Subcutaneous abdominal adipose tissue (tissue), 5 donors: ENCODE results near the gene EYA2.
A peak's percentile ranks its signal among the peaks of the same experiment; 100 is the strongest.

ENCODE experiments used
- H3K27ac ChIP-seq: one replicate; pipeline ENCODE4 v1.7.0; 2013; ENCODE audit warnings: low read depth, mild to moderate bottlenecking, inconsistent platforms, low read length, moderate library complexity
- H3K27me3 ChIP-seq, 5 donors: one replicate each; pipeline ENCODE4 v1.7.0; 2013; ENCODE audit warnings: low read length in 5 of 5, inconsistent platforms in 1 of 5; ENCODE audit not compliant: control insufficient read depth in 5 of 5, insufficient read depth in 4 of 5
- H3K36me3 ChIP-seq, 5 donors: one replicate each; pipeline ENCODE4 v1.7.0; 2013; ENCODE audit warnings: low read length in 5 of 5; ENCODE audit not compliant: control insufficient read depth in 5 of 5, insufficient read depth in 5 of 5
- H3K4me1 ChIP-seq, 5 donors: one replicate each; pipeline ENCODE4 v1.7.0; 2013; ENCODE audit warnings: low read length in 5 of 5, mild to moderate bottlenecking in 3 of 5, moderate library complexity in 1 of 5; ENCODE audit not compliant: control insufficient read depth in 5 of 5, insufficient read depth in 5 of 5
- H3K4me3 ChIP-seq, 5 donors: one replicate each; pipeline ENCODE4 v1.7.0; 2013; ENCODE audit warnings: low read length in 5 of 5, low read depth in 1 of 5
- H3K9ac ChIP-seq, 5 donors: one replicate each; pipeline ENCODE4 v1.7.0; 2013; ENCODE audit warnings: low read length in 5 of 5, mild to moderate bottlenecking in 4 of 5, moderate library complexity in 3 of 5
- H3K9me3 ChIP-seq, 5 donors: one replicate each; pipeline ENCODE4 v1.7.0; 2013; ENCODE audit warnings: low read length in 5 of 5; ENCODE audit not compliant: control insufficient read depth in 5 of 5
- donor health status: healthy.
- donor health status: healthy.
- donor health status: healthy.
- donor health status: healthy.
- donor health status: healthy.

The EYA2 gene

DNA sequence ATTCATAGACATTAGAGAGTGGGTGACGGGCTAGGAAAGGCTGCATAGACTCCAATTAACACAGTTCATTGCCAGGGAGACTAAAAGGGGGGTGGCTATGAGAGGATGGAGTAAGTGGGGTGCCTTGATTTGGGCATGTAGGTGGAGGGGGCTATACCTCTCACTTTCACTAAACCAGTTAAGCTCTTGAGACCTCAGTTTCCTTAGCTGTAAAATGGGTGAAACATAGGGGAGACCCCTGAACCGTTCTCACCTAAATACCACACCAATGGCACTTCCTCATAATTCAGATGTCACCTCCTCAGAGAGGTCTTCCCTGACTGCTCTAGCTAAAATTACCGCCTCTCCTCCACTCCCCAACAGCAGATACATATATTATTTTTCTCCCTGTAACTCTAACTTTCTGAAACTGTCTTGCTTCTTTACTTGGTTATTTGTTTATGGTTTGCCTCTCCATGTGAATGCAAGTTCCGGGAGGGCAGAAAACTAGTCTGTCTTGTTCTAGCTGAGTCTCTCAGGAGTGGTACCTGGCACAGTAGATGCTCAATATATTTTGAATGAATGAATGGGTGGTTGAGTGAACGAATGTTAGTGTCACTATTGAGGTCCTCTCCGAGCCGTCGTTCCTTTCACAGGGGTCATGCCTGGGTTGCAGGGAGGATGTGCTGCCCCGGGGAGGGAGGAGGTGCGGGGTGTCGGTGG lies 615 bp upstream of the EYA2 start:
- Histone ChIP-seq H3K9me3 (peaks cover 0 to 13% (median 10%) of the 10 kb centered on the region in 5 donors), H3K4me3 (peak overlapping the region in 1 of 5 donors; percentile 76), H3K27me3 (peaks cover 0 to 13% (median 0%) of the 10 kb centered on the region in 5 donors)

DNA sequence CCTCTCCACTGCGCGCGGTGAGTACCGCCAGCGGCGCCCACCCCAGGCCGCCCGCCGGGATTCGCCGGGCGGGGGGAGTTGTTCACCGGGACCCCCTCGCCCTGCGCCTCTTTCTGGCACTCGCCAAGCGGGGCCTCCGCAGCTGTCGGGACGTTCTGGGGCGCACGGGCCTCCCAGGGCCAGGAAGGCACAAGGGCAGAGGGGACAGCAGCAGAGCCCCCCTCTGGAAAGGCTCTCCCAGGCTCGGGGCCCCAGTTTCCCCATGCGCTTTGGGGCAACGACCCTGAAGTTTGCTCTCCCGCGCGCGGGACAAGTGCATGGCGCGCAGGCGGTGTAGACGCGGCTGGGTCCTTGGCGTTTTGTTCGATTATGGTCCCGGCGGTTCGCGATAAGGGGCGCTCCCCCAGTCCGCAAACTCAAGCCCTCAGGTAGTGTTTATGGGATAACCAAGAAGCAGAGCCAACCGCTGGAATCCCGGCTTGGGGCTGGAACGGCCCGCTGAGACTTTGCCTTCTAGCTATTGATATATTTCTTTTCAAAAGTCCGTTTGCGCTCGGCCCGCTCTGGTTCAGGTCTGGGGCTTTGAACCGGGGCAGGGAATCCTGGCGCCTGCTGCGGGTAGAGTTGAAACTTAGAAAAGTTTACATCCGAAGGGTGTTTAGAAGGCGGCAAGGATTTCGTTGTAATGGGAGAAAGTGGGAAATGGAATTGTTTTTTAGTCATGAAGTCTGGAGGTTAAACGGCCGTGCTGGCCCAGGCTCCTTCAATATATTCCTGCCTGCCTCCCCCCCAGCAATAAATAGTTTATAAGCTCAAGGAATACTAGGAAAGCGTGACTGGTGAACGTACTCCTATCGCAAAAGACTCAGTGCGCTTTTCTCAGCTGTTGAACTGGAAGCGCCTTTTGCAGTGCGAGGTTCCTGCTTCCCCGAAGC lies 595 bp downstream of the EYA2 start:
- Histone ChIP-seq H3K4me3 (peak overlapping the region; percentile 65 to 78 (median 70)), H3K36me3 (no peaks in the 10 kb centered on the region), H3K27ac (no peak overlapping the region), H3K4me1 (peaks cover 0 to 23% (median 12%) of the 10 kb centered on the region in 5 donors), H3K9me3 (peaks cover 0 to 11% (median 8%) of the 10 kb centered on the region in 5 donors), H3K9ac (peak overlapping the region in 4 of 5 donors; percentile 27 to 70 (median 48)), H3K27me3 (peaks cover 0 to 13% (median 0%) of the 10 kb centered on the region in 5 donors)

More for the DNA sequence above, 615 bp upstream of the EYA2 start:
- no peaks in the 10 kb centered on the region for H3K36me3 ChIP-seq
- no peak overlapping the region for H3K27ac ChIP-seq
- peaks cover 0 to 15% (median 12%) of the 10 kb centered on the region in 5 donors for H3K4me1 ChIP-seq
- no peak overlapping the region for H3K9ac ChIP-seq

DNA sequence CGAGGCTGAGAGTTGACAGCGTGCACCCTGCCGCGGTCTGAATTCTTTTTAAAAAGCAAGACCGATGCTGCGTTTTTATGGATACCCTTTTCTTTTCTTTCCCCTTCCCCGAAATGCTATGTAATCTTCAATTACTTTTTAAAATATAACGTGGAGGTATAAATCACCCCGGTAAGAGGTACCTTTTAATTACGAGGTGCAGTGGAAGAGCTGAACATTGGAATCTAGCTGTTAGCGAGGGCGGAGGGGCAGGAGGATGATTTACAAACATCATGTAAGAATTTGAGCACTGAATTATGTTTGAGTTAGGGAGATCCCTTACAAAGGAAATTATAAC lies 1.2 kb downstream of the EYA2 start:
- Histone ChIP-seq H3K9me3 (peaks cover 0 to 4% (median 3%) of the 10 kb centered on the region in 5 donors), H3K4me1 (peaks cover 0 to 23% (median 12%) of the 10 kb centered on the region in 5 donors), H3K36me3 (no peaks in the 10 kb centered on the region), H3K27ac (no peak overlapping the region), H3K4me3 (peak overlapping the region; percentile 65 to 78 (median 70)), H3K27me3 (peaks cover 0 to 13% (median 0%) of the 10 kb centered on the region in 5 donors), H3K9ac (peak overlapping the region in 2 of 5 donors; percentile 27 to 54)

DNA sequence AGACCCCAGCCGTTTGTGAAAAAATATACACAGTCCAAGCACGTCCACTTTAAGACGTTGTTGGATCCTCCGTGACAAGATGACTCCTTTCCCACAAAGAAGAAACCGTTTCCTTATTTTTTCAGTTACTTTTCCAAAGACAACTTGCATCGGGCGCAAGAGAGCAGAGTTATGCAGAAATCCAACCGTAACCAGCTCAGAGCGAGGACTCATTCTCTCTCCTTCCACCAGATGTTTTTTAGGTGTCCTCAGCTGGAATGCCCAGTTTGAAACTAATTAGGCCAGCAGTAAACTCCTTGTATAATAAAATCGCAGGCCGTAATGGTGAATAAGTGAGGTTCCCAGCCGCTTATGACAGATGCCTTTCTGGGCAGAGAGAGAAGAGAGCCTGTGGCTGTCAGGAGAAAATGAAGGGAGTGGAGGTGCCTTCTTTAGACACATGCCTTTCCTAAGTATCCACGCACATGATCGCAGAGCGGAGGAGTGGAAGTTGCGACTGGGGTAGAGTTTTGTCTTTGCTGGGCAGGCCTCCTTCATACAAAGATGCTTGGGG lies 2.8 kb downstream of the EYA2 start:
- no peaks in the 10 kb centered on the region for H3K9me3 ChIP-seq
- H3K9ac ChIP-seq = no peak overlapping the region
- H3K36me3 ChIP-seq = no peaks in the 10 kb centered on the region
- peaks cover 0 to 27% (median 12%) of the 10 kb centered on the region in 5 donors for H3K4me1 ChIP-seq
- H3K4me3 ChIP-seq = no peak overlapping the region
- H3K27ac ChIP-seq = no peak overlapping the region
- peaks cover 0 to 13% (median 0%) of the 10 kb centered on the region in 5 donors for H3K27me3 ChIP-seq

DNA sequence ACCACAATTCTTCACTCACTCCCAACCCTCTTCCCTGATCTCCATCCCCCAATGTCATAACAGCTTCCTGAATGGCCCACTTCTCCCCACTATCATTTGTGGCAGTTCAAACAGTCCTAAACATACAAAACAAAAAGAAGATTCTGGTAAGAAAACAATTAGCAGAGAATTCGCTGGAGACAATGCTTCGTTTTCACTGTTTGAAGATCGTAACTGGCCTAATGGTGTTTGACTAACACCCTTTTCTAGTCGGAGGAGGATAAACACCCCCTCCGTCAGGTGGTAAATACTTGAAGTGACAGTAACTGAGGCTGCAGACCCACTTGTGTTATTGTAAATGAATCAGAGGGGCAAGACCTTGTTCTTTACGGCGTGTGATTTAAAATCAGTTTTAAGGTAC lies 3.8 kb downstream of the EYA2 start:
- Histone ChIP-seq H3K36me3 (no peaks in the 10 kb centered on the region), H3K4me1 (peaks cover 0 to 27% (median 12%) of the 10 kb centered on the region in 5 donors), H3K9ac (no peak overlapping the region), H3K9me3 (no peaks in the 10 kb centered on the region), H3K4me3 (no peak overlapping the region), H3K27ac (no peak overlapping the region), H3K27me3 (peaks cover 0 to 13% (median 0%) of the 10 kb centered on the region in 5 donors)

DNA sequence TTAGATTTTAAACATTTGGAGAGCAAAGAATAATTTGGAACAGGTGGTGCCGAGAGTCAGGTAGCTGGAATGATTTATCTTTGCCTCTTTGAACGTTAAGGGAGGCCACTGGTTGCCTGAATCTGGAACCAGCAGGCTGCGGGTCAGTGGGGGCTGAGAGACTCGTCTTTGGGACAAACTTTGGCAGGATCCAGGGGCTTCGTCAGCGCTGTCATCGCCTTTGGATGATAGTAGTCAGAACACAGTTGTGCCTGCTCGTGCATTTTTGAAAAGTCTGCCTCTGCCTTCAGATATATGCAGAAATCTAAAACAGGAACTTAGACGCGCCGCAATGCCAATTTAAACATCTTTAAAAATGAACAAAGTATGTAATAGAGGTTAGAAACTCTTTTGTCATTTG lies 5.0 kb downstream of the EYA2 start:
- no peaks in the 10 kb centered on the region for H3K36me3 ChIP-seq
- no peaks in the 10 kb centered on the region for H3K9me3 ChIP-seq
- peaks cover 0 to 23% (median 12%) of the 10 kb centered on the region in 5 donors for H3K4me1 ChIP-seq
- no peak overlapping the region for H3K4me3 ChIP-seq
- H3K27ac ChIP-seq = no peak overlapping the region
- H3K9ac ChIP-seq = no peak overlapping the region
- H3K27me3 ChIP-seq = peaks cover 0 to 13% (median 0%) of the 10 kb centered on the region in 5 donors

DNA sequence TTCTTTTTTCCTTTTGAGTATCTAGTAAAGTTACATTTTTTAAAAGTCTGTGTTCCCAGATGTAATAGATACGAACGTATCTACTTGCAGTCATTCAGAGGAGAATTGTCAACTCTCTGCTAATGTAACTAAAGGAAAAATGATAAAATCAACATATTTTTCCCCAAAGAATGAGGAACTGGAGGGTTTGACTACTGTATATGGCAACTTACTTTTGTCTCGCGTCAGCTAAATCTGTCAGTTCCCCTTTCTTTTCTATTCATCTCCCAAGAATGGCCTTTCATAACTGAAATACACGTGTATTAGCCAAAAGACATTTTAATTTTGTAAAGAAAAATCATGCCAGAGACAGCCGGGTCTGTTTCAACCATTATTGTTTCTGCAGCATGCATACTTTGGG lies 5.4 kb downstream of the EYA2 start:
- Histone ChIP-seq H3K9me3 (no peaks in the 10 kb centered on the region), H3K9ac (no peak overlapping the region), H3K27ac (no peak overlapping the region), H3K27me3 (peaks cover 0 to 13% (median 0%) of the 10 kb centered on the region in 5 donors), H3K4me1 (peaks cover 0 to 21% (median 10%) of the 10 kb centered on the region in 5 donors), H3K4me3 (no peak overlapping the region), H3K36me3 (no peaks in the 10 kb centered on the region)

DNA sequence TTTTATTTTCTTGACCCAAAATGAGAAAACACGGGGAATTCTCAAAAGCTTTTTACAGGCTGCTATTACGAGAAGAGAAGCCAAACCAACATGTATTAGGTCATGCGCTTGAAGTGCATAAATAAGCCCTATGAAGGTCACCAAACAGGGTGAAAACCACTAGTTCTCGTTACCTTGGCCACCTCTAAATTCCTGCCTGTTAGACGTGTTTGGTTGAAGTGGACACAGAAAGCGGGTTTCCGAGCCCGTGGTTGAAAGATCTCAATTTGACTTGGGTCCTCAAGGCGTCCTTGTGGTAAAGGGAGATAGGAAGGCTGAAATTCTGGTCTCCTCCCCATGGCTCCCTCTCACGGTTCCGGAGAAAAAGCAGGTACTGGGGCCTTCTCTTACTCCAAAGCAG lies 6.2 kb downstream of the EYA2 start:
- Histone ChIP-seq H3K27me3 (peaks cover 0 to 6% (median 0%) of the 10 kb centered on the region in 5 donors), H3K27ac (no peak overlapping the region), H3K4me1 (peaks cover 0 to 23% (median 4%) of the 10 kb centered on the region in 5 donors)

DNA sequence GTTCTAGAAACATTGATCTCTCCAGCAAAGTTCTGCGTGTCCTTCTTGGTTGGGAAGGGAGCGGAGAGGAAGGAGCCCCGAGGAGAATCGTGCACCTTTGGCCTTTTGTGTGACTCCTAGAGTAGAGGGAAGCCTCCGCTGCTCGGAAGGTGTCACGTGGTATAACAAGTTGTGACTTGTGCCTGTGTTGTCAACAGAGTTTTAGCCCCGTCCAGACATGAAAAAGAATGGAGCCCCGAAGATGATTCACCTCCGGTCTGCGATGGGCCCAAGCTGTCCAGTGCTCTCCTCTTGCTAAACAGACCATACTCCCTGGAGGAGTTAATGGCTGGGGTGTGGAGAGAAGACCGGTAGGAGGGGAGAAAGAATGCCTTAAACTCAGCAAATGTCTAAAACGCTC lies 7.0 kb downstream of the EYA2 start:
- Histone ChIP-seq H3K27me3 (peaks cover 0 to 3% (median 0%) of the 10 kb centered on the region in 5 donors), H3K4me3 (no peak overlapping the region), H3K9me3 (no peaks in the 10 kb centered on the region), H3K36me3 (no peaks in the 10 kb centered on the region), H3K4me1 (peaks cover 0 to 24% (median 4%) of the 10 kb centered on the region in 5 donors), H3K9ac (no peak overlapping the region), H3K27ac (no peak overlapping the region)

More for the DNA sequence above, 6.2 kb downstream of the EYA2 start:
- no peak overlapping the region for H3K9ac ChIP-seq
- no peak overlapping the region for H3K4me3 ChIP-seq
- no peaks in the 10 kb centered on the region for H3K9me3 ChIP-seq
- no peaks in the 10 kb centered on the region for H3K36me3 ChIP-seq
